ENCODE measurements around the gene SPTBN2. TPM values are rescaled to one million over a fixed set of nuclear protein-coding genes. Genes with fewer than 3 reads are reported as not detected.

SPTBN2 gene
- polyA plus RNA-seq, 2 of the 4 experiments (the other 2 are of a cell fraction): 4.4 to 9.9 TPM

- WGBS (ENCODE audit: missing lambda C conversion rate): 32% methylated on average over 12 of the region's 12 CpGs
- no peak for DNase-seq (ENCODE audit: low read depth in 1 of 2, low spot score in 1 of 2)
- POLR2A ChIA-PET: interaction anchor here (0.6 to 3.0 kb wide), 24 partner anchors 9 to 252 kb away, joined by 3 to 60 read pairs (median 6); partner anchors contain the start of genes CCDC87, CCS, CTSF and DPP3
These were observed 91.3 kb downstream of the SPTBN2 start for GRCh38 chr11:66637557-66638176.

DNA sequence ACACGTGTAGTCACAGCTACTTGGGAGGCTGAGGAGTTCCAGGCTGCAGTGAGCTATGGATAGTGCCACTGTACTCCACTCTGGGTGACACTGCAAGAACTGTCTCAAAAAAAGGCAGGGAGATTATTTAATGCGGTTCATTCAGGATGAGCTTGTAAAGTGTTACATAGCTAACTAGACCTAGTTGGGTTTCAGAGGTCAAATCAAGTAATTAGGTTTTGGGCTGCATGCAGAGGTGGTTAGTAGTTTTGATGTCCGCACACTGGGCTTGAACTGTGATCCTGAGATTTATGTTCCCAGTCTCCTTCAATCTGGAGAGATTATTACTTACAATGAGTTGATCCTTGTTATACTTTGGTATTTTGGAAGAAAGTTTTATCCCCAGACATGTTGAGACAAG lies 92.6 kb downstream of the SPTBN2 start:
- TF ChIP-seq HOXB5 (CRISPR knock-in tag; IDR thresholded peaks at IDR 0.05) (no peak), FOSL2 (IDR thresholded peaks at IDR 0.05) (no peak), FOSL2 (CRISPR knock-in tag; IDR thresholded peaks at IDR 0.05) (no peak), CBX2 (IDR thresholded peaks at IDR 0.05; ENCODE audit: borderline replicate concordance, low read depth) (no peak), HOXB13 (CRISPR knock-in tag; IDR thresholded peaks at IDR 0.05; ENCODE audit: low read depth) (no peak), NR3C1 (IDR thresholded peaks at IDR 0.05) (no peak), JUNB (IDR thresholded peaks at IDR 0.05) (no peak), NFE2L2 (conservative IDR thresholded peaks at IDR 0.05; ENCODE audit: low read length) (no peak), ZC3H11A (IDR thresholded peaks at IDR 0.05) (no peak), EHF (CRISPR knock-in tag; IDR thresholded peaks at IDR 0.05) (no peak), RNF2 (IDR thresholded peaks at IDR 0.05; ENCODE audit: borderline replicate concordance, low read depth) (no peak), MYC (IDR thresholded peaks at IDR 0.05; ENCODE audit: borderline replicate concordance, low read length) (no peak)
- TF ChIP-seq, protein P1, sequence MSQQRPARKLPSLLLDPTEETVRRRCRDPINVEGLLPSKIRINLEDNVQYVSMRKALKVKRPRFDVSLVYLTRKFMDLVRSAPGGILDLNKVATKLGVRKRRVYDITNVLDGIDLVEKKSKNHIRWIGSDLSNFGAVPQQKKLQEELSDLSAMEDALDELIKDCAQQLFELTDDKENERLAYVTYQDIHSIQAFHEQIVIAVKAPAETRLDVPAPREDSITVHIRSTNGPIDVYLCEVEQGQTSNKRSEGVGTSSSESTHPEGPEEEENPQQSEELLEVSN (IDR thresholded peaks at IDR 0.05; ENCODE audit: borderline replicate concordance, low read depth): no peak
- FAIRE-seq (no peak), DNase-seq (ENCODE audit: low read depth in 1 of 2, low spot score in 1 of 2) (no peak), ATAC-seq (no peak)
- ChIA-PET POLR2A (interaction anchor here (0.7 to 1.2 kb wide), 2 partner anchors 13 to 20 kb away, joined by 3 to 6 read pairs; partner anchors contain the start of gene RBM14), CTCF (interaction anchor here (0.7 to 2.9 kb wide), 6 partner anchors 13 to 50 kb away, joined by 3 to 12 read pairs (median 6); partner anchors contain the start of genes CCDC87 and CCS)
- 93% methylated on average over 3 of the region's 3 CpGs for WGBS (ENCODE audit: missing lambda C conversion rate)
- Histone ChIP-seq H3K9me3 (no peaks in the 10 kb centered on the region), H3K4me3 (no peak overlapping the region), H3K27ac (peak overlapping the region in 1 of 2 experiments; percentile 5; a peak in 1 of 6 replicates), H3K4me1 (peaks cover 28% of the 10 kb centered on the region), H3K4me2 (no peak overlapping the region)

More at GRCh38 chr11:66637557-66638176, 91.3 kb downstream of the SPTBN2 start:
- ATAC-seq: peak; percentile 52 to 55
- no peak for FAIRE-seq
- TF ChIP-seq TP53 (CRISPR knock-in tag; IDR thresholded peaks at IDR 0.05) (0 out of 2 replicates have a peak, but pooled peaks have one; percentile 81), RAD21 (conservative IDR thresholded peaks at IDR 0.05 in 1 of 2, IDR thresholded peaks at IDR 0.05 in 1 of 2) (no peak), SMC3 (IDR thresholded peaks at IDR 0.05) (0 out of 3 replicates have a peak, but pooled peaks have one; percentile 6), NR3C1 (IDR thresholded peaks at IDR 0.05) (no peak)
- CTCF ChIA-PET: interaction anchor here (0.6 to 2.9 kb wide), 20 partner anchors 8 to 251 kb away, joined by 3 to 12 read pairs (median 3); partner anchors contain the start of gene CTSF
- H3K4me3 ChIP-seq: peak overlapping the region; percentile 32
- H3K4me2 ChIP-seq: peak overlapping the region; percentile 85
- H3K9me3 ChIP-seq: no peaks in the 10 kb centered on the region
- H3K4me1 ChIP-seq: peaks cover 40% of the 10 kb centered on the region
- H3K27ac ChIP-seq: peak overlapping the region; percentile 75 to 91

Small RNAs within 50 kb of the gene (small RNA-seq; reads per million reads assigned to genes)
- gene RN7SL12P: 0 reads per million in 6 experiments

Other genes starting within 250 kb of the SPTBN2 start
- 52.2 TPM in 2 replicates for gene DPP3, start 248.8 kb downstream of the SPTBN2 start, polyA plus RNA-seq (2011; rRNA removed)
- gene DPP3, start 248.8 kb downstream of the SPTBN2 start, polyA plus RNA-seq (2017; fragmentation: RNase III; extraction: RNeasy Plus Mini Kit Qiagen cat#74134 plus additional on column Dnase treatment): 70.5 to 71.7 TPM (median 71.1 TPM) in 3 replicates
- gene BBS1, start 218.6 kb downstream of the SPTBN2 start, polyA plus RNA-seq (2011; rRNA removed): 12.5 and 14.7 TPM in 2 replicates
- gene BBS1, start 218.6 kb downstream of the SPTBN2 start, polyA plus RNA-seq (2017; fragmentation: RNase III; extraction: RNeasy Plus Mini Kit Qiagen cat#74134 plus additional on column Dnase treatment): 10.9 to 13.4 TPM (median 12.5 TPM) in 3 replicates
- 8.4 and 8.6 TPM in 2 replicates for gene ZDHHC24, start 183.2 kb downstream of the SPTBN2 start, polyA plus RNA-seq (2011; rRNA removed)
- 6.8 to 9.3 TPM (median 8.7 TPM) in 3 replicates for gene ZDHHC24, start 183.2 kb downstream of the SPTBN2 start, polyA plus RNA-seq (2017; fragmentation: RNase III; extraction: RNeasy Plus Mini Kit Qiagen cat#74134 plus additional on column Dnase treatment)
- 0.03 TPM in 1 of 2 replicates, not detected in the other for gene ACTN3, start 182.3 kb downstream of the SPTBN2 start, polyA plus RNA-seq (2011; rRNA removed)
- gene ACTN3, start 182.3 kb downstream of the SPTBN2 start, polyA plus RNA-seq (2017; fragmentation: RNase III; extraction: RNeasy Plus Mini Kit Qiagen cat#74134 plus additional on column Dnase treatment): not detected in 3 replicates
- gene CTSF, start 160.6 kb downstream of the SPTBN2 start, polyA plus RNA-seq (2011; rRNA removed): 19.2 and 29.1 TPM in 2 replicates
- gene CTSF, start 160.6 kb downstream of the SPTBN2 start, polyA plus RNA-seq (2017; fragmentation: RNase III; extraction: RNeasy Plus Mini Kit Qiagen cat#74134 plus additional on column Dnase treatment): 23.0 to 32.1 TPM (median 29.8 TPM) in 3 replicates
- 0.47 and 0.54 TPM in 2 replicates for gene CCDC87, start 136.2 kb downstream of the SPTBN2 start, polyA plus RNA-seq (2011; rRNA removed)
- 0.56 to 0.68 TPM (median 0.65 TPM) in 3 replicates for gene CCDC87, start 136.2 kb downstream of the SPTBN2 start, polyA plus RNA-seq (2017; fragmentation: RNase III; extraction: RNeasy Plus Mini Kit Qiagen cat#74134 plus additional on column Dnase treatment)
- 17.2 and 18.3 TPM in 2 replicates for gene CCS, start 136.0 kb downstream of the SPTBN2 start, polyA plus RNA-seq (2011; rRNA removed)
- gene CCS, start 136.0 kb downstream of the SPTBN2 start, polyA plus RNA-seq (2017; fragmentation: RNase III; extraction: RNeasy Plus Mini Kit Qiagen cat#74134 plus additional on column Dnase treatment): 40.3 to 48.2 TPM (median 46.5 TPM) in 3 replicates
- 33.0 and 38.0 TPM in 2 replicates for gene RBM14, start 112.6 kb downstream of the SPTBN2 start, polyA plus RNA-seq (2011; rRNA removed)
- 99.7 to 103 TPM (median 102 TPM) in 3 replicates for gene RBM14, start 112.6 kb downstream of the SPTBN2 start, polyA plus RNA-seq (2017; fragmentation: RNase III; extraction: RNeasy Plus Mini Kit Qiagen cat#74134 plus additional on column Dnase treatment)
- 190 and 264 TPM in 2 replicates for gene RBM4, start 90.5 kb downstream of the SPTBN2 start, polyA plus RNA-seq (2011; rRNA removed)
- gene RBM4, start 90.5 kb downstream of the SPTBN2 start, polyA plus RNA-seq (2017; fragmentation: RNase III; extraction: RNeasy Plus Mini Kit Qiagen cat#74134 plus additional on column Dnase treatment): 164 to 171 TPM (median 168 TPM) in 3 replicates
- 30.1 and 32.7 TPM in 2 replicates for gene RBM4B, start 51.3 kb downstream of the SPTBN2 start, polyA plus RNA-seq (2011; rRNA removed)
- 24.6 to 31.0 TPM (median 28.0 TPM) in 3 replicates for gene RBM4B, start 51.3 kb downstream of the SPTBN2 start, polyA plus RNA-seq (2017; fragmentation: RNase III; extraction: RNeasy Plus Mini Kit Qiagen cat#74134 plus additional on column Dnase treatment)
- gene RCE1, start 114.2 kb upstream of the SPTBN2 start, polyA plus RNA-seq (2011; rRNA removed): 20.3 and 22.1 TPM in 2 replicates
- 21.3 to 23.3 TPM (median 22.5 TPM) in 3 replicates for gene RCE1, start 114.2 kb upstream of the SPTBN2 start, polyA plus RNA-seq (2017; fragmentation: RNase III; extraction: RNeasy Plus Mini Kit Qiagen cat#74134 plus additional on column Dnase treatment)
- 7.9 and 8.8 TPM in 2 replicates for gene LRFN4, start 127.8 kb upstream of the SPTBN2 start, polyA plus RNA-seq (2011; rRNA removed)
- 33.9 to 50.0 TPM (median 44.7 TPM) in 3 replicates for gene LRFN4, start 127.8 kb upstream of the SPTBN2 start, polyA plus RNA-seq (2017; fragmentation: RNase III; extraction: RNeasy Plus Mini Kit Qiagen cat#74134 plus additional on column Dnase treatment)
- 14.2 and 15.7 TPM in 2 replicates for gene PC, start 229.2 kb upstream of the SPTBN2 start, polyA plus RNA-seq (2011; rRNA removed)
- 31.3 to 53.5 TPM (median 45.9 TPM) in 3 replicates for gene PC, start 229.2 kb upstream of the SPTBN2 start, polyA plus RNA-seq (2017; fragmentation: RNase III; extraction: RNeasy Plus Mini Kit Qiagen cat#74134 plus additional on column Dnase treatment)
- gene C11orf86, start 246.1 kb upstream of the SPTBN2 start, polyA plus RNA-seq (2011; rRNA removed): 9.3 and 10.8 TPM in 2 replicates
- gene C11orf86, start 246.1 kb upstream of the SPTBN2 start, polyA plus RNA-seq (2017; fragmentation: RNase III; extraction: RNeasy Plus Mini Kit Qiagen cat#74134 plus additional on column Dnase treatment): 39.7 to 59.6 TPM (median 56.4 TPM) in 3 replicates